Glutamatergic neuron (in vitro differentiated cells): ENCODE measurements around the gene PIWIL4. TPM values are rescaled to one million over a fixed set of nuclear protein-coding genes. Genes with fewer than 3 reads are reported as not detected.

Experiments
- DNase-seq: peaks from one replicate; pipeline ENCODE4 v3.0.0; 2022
- H3K27ac Mint-ChIP-seq: one replicate; pipeline ENCODE4 v1.8.0; 2020; ENCODE audit warnings: mild to moderate bottlenecking, mixed read lengths, inconsistent platforms; ENCODE audit not compliant: unreplicated experiment
- H3K27me3 Mint-ChIP-seq: one replicate; pipeline ENCODE4 v1.8.0; 2020; ENCODE audit warnings: mild to moderate bottlenecking, moderate library complexity, mixed read lengths, inconsistent platforms; ENCODE audit not compliant: unreplicated experiment
- H3K36me3 Mint-ChIP-seq: one replicate; pipeline ENCODE4 v1.8.0; 2020; ENCODE audit warnings: mild to moderate bottlenecking, mixed read lengths, inconsistent platforms; ENCODE audit not compliant: unreplicated experiment
- H3K4me1 Mint-ChIP-seq: one replicate; pipeline ENCODE4 v1.8.0; 2020; ENCODE audit warnings: mild to moderate bottlenecking, low read depth, mixed read lengths, inconsistent platforms; ENCODE audit not compliant: unreplicated experiment
- H3K4me3 Mint-ChIP-seq: one replicate; pipeline ENCODE4 v1.8.0; 2020; ENCODE audit warnings: mild to moderate bottlenecking, mixed read lengths, inconsistent platforms; ENCODE audit not compliant: unreplicated experiment
- H3K9me3 Mint-ChIP-seq: one replicate; pipeline ENCODE4 v1.8.0; 2020; ENCODE audit warnings: mild to moderate bottlenecking, moderate library complexity, mixed read lengths, inconsistent platforms; ENCODE audit not compliant: unreplicated experiment
- total RNA-seq: library from RNA; stranded (reverse); fragmentation: NEBNext Ultra II Directional; extraction: Animal tissue kit (Norgen Biotek cat#: 25700); gene quantifications from one replicate; pipeline ENCODE4 v1.2.1, GENCODE V29; 2021; ENCODE audit not compliant: unreplicated experiment
- TF ChIP-seq, protein P1 (sequence below): fragments of 200-600 bp; sonication (generic); IDR thresholded peaks from one replicate; pipeline ENCODE4 v1.5.0; 2021; ENCODE audit not compliant: partially characterized antibody, unreplicated experiment

PIWIL4 gene
- total RNA-seq, 1 donor from 2014 or later, result 0.69 TPM

DNA sequence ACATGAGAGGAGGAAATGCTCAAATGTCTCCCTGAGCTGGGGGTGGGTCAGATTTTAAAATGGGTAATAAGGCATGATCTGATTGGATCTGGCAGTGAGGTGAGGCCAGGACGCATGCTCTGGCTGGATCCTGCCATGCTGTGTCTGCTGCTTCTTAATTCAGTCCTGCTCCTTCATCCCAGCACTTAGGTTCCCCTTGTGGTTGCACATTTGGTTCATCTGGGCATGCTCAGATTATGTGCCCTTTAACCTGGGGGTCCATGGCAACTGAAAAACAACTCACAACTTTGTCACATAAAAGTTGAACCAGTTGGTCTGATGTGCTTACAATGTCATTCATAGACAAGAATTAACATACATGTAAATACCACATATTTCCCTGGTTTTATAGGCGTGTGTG is 67.9 kb downstream of the PIWIL4 start:
- Mint-ChIP-seq H3K4me3 (no peak overlapping the region), H3K36me3 (no peaks in the 10 kb centered on the region)
- TF ChIP-seq, protein P1, sequence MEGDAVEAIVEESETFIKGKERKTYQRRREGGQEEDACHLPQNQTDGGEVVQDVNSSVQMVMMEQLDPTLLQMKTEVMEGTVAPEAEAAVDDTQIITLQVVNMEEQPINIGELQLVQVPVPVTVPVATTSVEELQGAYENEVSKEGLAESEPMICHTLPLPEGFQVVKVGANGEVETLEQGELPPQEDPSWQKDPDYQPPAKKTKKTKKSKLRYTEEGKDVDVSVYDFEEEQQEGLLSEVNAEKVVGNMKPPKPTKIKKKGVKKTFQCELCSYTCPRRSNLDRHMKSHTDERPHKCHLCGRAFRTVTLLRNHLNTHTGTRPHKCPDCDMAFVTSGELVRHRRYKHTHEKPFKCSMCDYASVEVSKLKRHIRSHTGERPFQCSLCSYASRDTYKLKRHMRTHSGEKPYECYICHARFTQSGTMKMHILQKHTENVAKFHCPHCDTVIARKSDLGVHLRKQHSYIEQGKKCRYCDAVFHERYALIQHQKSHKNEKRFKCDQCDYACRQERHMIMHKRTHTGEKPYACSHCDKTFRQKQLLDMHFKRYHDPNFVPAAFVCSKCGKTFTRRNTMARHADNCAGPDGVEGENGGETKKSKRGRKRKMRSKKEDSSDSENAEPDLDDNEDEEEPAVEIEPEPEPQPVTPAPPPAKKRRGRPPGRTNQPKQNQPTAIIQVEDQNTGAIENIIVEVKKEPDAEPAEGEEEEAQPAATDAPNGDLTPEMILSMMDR, result no peak

DNA sequence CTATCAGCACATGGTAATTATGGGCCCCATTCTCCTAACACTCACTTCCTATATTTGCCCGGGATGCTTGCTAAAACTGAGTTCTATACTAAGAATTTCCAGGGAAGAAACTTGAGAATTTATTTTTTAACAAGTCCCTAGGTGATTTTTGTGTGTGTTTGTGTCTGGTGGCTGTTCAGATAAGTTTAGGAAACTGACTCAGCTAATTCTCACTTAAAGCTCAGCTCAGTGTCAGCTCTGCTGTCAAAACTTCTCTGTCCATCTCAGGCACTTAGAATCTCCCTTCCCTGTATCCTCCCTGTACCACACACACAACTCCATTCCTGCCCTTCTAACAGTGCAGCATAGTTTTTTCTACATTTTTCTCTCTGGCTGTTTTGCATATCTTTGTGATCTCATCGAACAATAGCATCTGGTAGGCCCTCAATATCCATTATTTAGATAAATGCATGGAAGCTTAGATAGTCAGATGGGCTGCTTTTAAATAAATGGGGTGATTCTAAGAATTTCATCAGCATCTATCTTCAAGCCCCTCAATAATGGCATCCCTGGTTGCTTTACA is 69.3 kb downstream of the PIWIL4 start:
- H3K4me1 Mint-ChIP-seq, result peaks cover 7% of the 10 kb centered on the region
- no peaks in the 10 kb centered on the region for H3K9me3 Mint-ChIP-seq
- H3K4me3 Mint-ChIP-seq, result no peak overlapping the region
- DNase-seq, result no peak
- TF ChIP-seq, protein P1, result no peak
- no peak overlapping the region for H3K27ac Mint-ChIP-seq
- H3K36me3 Mint-ChIP-seq, result no peaks in the 10 kb centered on the region
- H3K27me3 Mint-ChIP-seq, result peaks cover 1% of the 10 kb centered on the region

More for the DNA sequence above, 67.9 kb downstream of the PIWIL4 start:
- peaks cover 7% of the 10 kb centered on the region for H3K4me1 Mint-ChIP-seq
- no peak for DNase-seq
- no peak overlapping the region for H3K27ac Mint-ChIP-seq
- H3K27me3 Mint-ChIP-seq, result peaks cover 1% of the 10 kb centered on the region
- no peaks in the 10 kb centered on the region for H3K9me3 Mint-ChIP-seq

DNA sequence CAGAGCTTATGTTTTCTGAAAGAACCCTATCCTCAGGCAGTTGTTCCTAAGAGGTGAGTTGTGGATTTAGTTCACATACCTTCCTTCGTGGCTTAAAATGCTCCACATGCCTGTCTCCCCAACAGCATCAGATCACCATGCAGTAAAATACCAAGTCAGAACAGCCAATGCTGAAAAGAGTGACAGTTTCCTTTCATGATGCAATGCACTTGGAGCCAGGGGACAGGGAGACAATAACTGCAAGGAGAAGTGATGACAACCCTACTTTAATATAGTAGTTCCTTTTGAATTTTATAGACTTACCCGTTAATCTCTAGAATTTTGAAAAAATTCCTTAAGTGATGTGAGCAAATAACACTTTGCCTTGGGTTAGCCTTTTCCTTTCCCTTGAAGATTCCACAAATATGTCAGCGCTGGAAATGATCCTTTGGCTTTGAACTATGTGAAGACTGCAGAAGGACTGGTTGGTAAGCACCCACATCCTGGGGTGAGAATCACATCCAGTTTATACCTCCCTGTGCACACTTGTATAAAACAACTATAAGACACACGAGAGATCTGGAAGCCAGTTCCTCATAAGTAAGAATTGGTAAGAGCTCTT is 71.2 kb downstream of the PIWIL4 start:
- no peak overlapping the region for H3K27ac Mint-ChIP-seq
- DNase-seq, result no peak
- TF ChIP-seq, protein P1, result no peak
- H3K36me3 Mint-ChIP-seq, result no peaks in the 10 kb centered on the region
- peaks cover 1% of the 10 kb centered on the region for H3K27me3 Mint-ChIP-seq
- peaks cover 7% of the 10 kb centered on the region for H3K4me1 Mint-ChIP-seq
- no peaks in the 10 kb centered on the region for H3K9me3 Mint-ChIP-seq
- H3K4me3 Mint-ChIP-seq, result no peak overlapping the region

DNA sequence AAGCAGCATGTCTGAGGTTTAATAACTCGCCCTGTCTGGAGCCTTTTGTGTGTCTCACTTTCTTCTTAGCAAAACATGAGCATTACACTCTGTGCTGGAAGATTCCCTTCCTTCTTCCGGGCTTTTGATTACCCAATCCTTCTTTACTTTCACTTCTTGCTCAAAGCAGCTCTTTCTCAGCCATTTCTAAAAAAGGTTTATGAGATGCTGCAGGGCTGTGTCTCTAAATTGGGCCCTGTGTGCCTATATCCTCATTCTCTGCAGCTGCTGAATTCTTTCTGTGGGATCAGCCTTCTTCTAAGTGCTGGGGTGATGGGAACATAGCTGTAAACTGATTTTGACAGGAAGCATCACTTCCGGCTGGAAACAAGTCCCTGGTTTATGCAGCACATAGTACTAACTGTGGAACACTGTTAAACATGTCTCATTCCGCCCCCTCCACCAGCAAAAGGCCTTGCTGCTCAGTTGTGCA is 71.8 kb downstream of the PIWIL4 start:
- H3K27ac Mint-ChIP-seq, result peak overlapping the region; percentile 4

More for the DNA sequence above, 71.8 kb downstream of the PIWIL4 start:
- no peak overlapping the region for H3K4me3 Mint-ChIP-seq
- DNase-seq, result no peak
- peaks cover 7% of the 10 kb centered on the region for H3K4me1 Mint-ChIP-seq
- no peaks in the 10 kb centered on the region for H3K36me3 Mint-ChIP-seq
- TF ChIP-seq, protein P1, result no peak
- peaks cover 1% of the 10 kb centered on the region for H3K27me3 Mint-ChIP-seq
- H3K9me3 Mint-ChIP-seq, result no peaks in the 10 kb centered on the region
